ENCODE data around the gene SNRNP25. TPM values are rescaled to one million over a fixed set of nuclear protein-coding genes. Genes with fewer than 3 reads are reported as not detected.

The SNRNP25 gene
- total RNA-seq, 1 experiment from 2014 or later = 87.8 TPM

GRCh38 chr16:67884-68789, 14.5 kb downstream of the SNRNP25 start:
- H3K9me3 ChIP-seq = no peaks in the 10 kb centered on the region
- H3K27me3 ChIP-seq = no peaks in the 10 kb centered on the region
- DNase-seq = no peak
- no peak overlapping the region for H3K4me3 ChIP-seq
- peaks cover 16% of the 10 kb centered on the region for H3K36me3 ChIP-seq

- H3K27me3 ChIP-seq = no peaks in the 10 kb centered on the region
- H3K9me3 ChIP-seq = no peaks in the 10 kb centered on the region
- no peak for DNase-seq
- peaks cover 5% of the 10 kb centered on the region for H3K36me3 ChIP-seq
- no peak overlapping the region for H3K4me3 ChIP-seq
Measured at GRCh38 chr16:69181-69580, 15.6 kb downstream of the SNRNP25 start.

GRCh38 chr16:71210-71539, 17.5 kb downstream of the SNRNP25 start:
- Histone ChIP-seq H3K27me3 (no peaks in the 10 kb centered on the region), H3K36me3 (no peaks in the 10 kb centered on the region), H3K4me3 (peak overlapping the region; percentile 87), H3K9me3 (no peaks in the 10 kb centered on the region)
- DNase-seq = no peak

- Histone ChIP-seq H3K27me3 (no peaks in the 10 kb centered on the region), H3K4me3 (peak overlapping the region; percentile 87), H3K9me3 (no peaks in the 10 kb centered on the region), H3K36me3 (no peaks in the 10 kb centered on the region)
- peak; percentile 88 for DNase-seq
Measured at GRCh38 chr16:71540-72401, 18.1 kb downstream of the SNRNP25 start.

- H3K36me3 ChIP-seq = no peaks in the 10 kb centered on the region
- H3K4me3 ChIP-seq = peak within 1 kb of the TSS; percentile 87
- H3K27me3 ChIP-seq = no peaks in the 10 kb centered on the region
- peak; percentile 70 for DNase-seq
- no peaks in the 10 kb centered on the region for H3K9me3 ChIP-seq
Measured at GRCh38 chr16:72561-73548, 19.2 kb downstream of the SNRNP25 start, which contains the start of gene RHBDF1. TSS of gene RHBDF1 (minus strand) at chr16:72631. CDS start at chr16:65015, 7,616 bp downstream.

GRCh38 chr16:74051-74746, 20.6 kb downstream of the SNRNP25 start:
- Histone ChIP-seq H3K27me3 (no peaks in the 10 kb centered on the region), H3K4me3 (no peak overlapping the region), H3K9me3 (no peaks in the 10 kb centered on the region), H3K36me3 (peaks cover 3% of the 10 kb centered on the region)
- no peak for DNase-seq

- no peaks in the 10 kb centered on the region for H3K27me3 ChIP-seq
- H3K4me3 ChIP-seq = no peak overlapping the region
- DNase-seq = no peak
- H3K9me3 ChIP-seq = no peaks in the 10 kb centered on the region
- H3K36me3 ChIP-seq = peaks cover 9% of the 10 kb centered on the region
Measured at GRCh38 chr16:74747-75334, 21.2 kb downstream of the SNRNP25 start.

GRCh38 chr16:75580-76501, 22.2 kb downstream of the SNRNP25 start:
- Histone ChIP-seq H3K9me3 (no peaks in the 10 kb centered on the region), H3K4me3 (no peak overlapping the region), H3K27me3 (no peaks in the 10 kb centered on the region), H3K36me3 (peaks cover 19% of the 10 kb centered on the region)
- DNase-seq = peak; percentile 91

- H3K36me3 ChIP-seq = peaks cover 24% of the 10 kb centered on the region
- H3K27me3 ChIP-seq = no peaks in the 10 kb centered on the region
- no peaks in the 10 kb centered on the region for H3K9me3 ChIP-seq
- H3K4me3 ChIP-seq = peak overlapping the region; percentile 63
- peak; percentile 99 for DNase-seq
Measured at GRCh38 chr16:76535-77272, 23.1 kb downstream of the SNRNP25 start.

- peak; percentile 69 for DNase-seq
- Histone ChIP-seq H3K36me3 (peaks cover 26% of the 10 kb centered on the region), H3K9me3 (no peaks in the 10 kb centered on the region), H3K4me3 (peak overlapping the region; percentile 63), H3K27me3 (no peaks in the 10 kb centered on the region)
Measured at GRCh38 chr16:77273-77806, 23.7 kb downstream of the SNRNP25 start.

- Histone ChIP-seq H3K4me3 (peak within 1 kb of the TSS; percentile 63), H3K27me3 (no peaks in the 10 kb centered on the region), H3K36me3 (peaks cover 32% of the 10 kb centered on the region), H3K9me3 (no peaks in the 10 kb centered on the region)
- peak; percentile 93 for DNase-seq
Measured at GRCh38 chr16:77807-78443, 24.3 kb downstream of the SNRNP25 start, which contains the start of gene MPG. TSS of gene MPG (plus strand) at chr16:78225. CDS start at chr16:78310, 85 bp downstream.

GRCh38 chr16:78444-79150, 25.0 kb downstream of the SNRNP25 start:
- no peaks in the 10 kb centered on the region for H3K27me3 ChIP-seq
- peak overlapping the region; percentile 63 for H3K4me3 ChIP-seq
- peak; percentile 70 for DNase-seq
- no peaks in the 10 kb centered on the region for H3K9me3 ChIP-seq
- H3K36me3 ChIP-seq = peaks cover 38% of the 10 kb centered on the region
